ENCODE data around the gene COL5A1.

Gene COL5A1

GRCh38 chr9:134827559-134827958, 186.0 kb downstream of the COL5A1 start:
- no peak for DNase-seq

- no peak for DNase-seq
These were observed 186.4 kb downstream of the COL5A1 start for GRCh38 chr9:134827993-134828392.

DNA sequence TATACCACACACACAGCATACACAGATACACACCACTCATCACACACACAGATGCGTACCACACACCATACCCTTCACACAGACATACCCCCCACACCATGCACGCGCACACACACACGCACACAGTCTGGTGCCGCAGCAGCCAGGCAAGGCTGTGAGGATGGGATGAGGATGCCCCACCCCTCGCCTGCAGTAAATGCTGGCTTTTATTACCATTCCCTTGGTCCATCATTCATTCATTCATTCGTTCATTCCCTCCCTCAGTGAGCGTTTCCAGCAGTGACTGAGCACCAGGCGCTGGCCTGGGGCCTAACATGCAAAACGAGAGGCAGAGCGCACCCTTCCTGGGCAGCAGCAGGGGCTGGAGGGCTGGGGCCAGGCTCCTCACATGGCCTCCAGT, 187.3 kb downstream of the COL5A1 start:
- DNase-seq = no peak

GRCh38 chr9:134829356-134829937, 187.8 kb downstream of the COL5A1 start:
- no peak for DNase-seq

DNA sequence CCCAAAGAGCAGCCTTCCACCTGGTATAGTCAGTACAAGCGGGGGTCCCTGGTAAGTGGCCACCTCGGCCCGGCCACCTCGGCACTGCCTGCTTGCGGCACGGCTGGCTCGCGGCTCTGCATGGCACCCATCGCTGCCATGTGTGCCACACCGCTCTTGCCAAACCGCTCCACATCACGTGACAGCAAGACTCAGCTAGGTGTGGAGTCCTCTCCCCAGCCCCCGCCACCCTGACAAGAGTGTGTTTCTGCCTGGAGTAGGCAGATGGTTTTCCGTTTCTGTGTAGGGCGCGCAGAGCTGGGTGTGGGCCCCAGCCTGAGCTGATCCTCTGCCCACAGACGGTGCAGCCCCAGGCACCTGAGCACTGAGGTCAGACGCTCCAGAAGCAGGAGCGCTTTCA, 188.5 kb downstream of the COL5A1 start:
- DNase-seq = no peak

DNA sequence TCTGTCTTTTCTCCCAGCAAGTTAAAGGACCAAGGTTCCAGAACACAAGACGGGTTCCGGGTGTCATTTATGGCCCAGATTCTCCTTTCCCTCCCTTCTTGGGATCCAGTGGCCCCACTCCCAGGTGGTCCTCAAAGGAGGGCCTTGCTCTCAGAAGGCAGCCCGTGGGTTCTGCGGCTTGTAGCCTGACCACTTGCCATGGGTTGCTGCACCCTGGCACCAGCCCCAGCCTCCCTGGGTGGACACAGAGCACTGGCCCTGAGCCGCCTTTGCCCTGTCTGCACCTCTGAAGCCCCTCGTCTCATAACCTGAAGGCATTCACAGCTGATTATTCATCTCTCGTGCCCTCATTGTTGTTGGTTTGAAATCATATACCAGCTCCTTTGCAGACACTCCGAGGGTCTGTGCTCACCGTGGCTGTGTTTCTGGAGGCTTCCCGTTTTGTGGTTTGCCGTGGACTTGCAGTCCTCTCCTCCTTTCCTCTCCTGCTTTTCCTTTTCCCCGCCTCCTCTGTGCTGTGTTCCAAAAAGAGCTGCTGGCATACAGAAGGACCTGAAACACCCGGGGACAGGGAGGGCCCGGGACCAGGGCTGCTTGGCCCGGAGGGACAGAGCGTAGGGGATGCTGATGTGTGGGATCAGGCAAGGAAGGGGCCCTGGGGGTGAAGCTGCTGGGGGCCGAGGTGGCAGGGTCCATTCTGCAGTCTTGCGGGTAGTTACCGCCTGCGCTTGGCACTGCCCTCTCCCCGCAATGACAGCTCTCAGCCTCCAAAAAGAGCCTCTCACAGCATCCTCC, 189.5 kb downstream of the COL5A1 start:
- no peak for DNase-seq

DNA sequence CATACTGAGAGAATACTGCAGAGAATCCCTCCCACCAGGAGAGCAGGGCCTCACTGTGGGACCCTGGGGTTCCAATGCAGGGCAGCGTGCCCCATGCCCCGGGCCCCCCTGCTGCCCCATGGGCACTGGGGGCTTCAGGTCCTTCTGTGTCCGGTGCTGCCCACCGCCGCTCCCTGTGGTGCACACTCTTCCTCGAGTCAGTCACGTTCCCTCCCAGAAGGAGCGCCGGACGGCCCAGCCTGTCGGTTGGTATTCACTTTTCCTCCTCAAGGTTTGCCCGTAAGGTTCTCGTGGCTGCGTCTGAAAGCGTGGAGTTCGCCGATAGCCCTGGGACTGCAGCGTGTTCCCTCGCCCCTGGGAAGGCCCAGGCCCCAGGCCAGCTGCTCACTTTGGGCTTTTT, 190.9 kb downstream of the COL5A1 start:
- no peak for DNase-seq

DNA sequence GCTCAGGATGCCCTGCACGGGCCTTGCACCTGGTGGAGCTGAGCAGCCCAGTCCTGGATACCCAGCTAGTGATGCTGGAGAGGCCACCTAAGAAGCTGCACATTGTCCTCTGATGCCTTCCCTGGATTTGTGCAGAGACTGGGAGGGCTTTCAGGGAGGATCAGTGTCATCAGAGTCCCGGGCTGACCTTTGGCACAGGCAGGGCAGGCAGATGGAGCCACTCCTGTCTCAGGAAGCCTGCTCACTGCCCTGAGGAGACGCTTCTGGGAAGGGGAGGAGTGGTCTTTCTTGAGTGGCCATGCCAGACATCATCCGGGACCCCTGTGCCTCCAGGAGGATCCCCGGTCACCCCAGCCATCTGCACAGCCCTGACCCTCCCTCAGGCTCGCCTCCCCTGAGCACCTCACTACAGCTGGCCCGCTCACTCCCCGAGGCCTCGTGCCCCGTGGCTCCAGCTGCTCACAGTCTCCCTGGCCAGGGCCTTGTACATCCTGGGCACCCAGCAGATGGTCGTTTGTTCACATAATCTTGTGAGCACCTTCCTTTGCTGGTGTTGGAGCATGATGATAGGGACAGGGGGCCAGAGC, 191.8 kb downstream of the COL5A1 start:
- no peak for DNase-seq

DNA sequence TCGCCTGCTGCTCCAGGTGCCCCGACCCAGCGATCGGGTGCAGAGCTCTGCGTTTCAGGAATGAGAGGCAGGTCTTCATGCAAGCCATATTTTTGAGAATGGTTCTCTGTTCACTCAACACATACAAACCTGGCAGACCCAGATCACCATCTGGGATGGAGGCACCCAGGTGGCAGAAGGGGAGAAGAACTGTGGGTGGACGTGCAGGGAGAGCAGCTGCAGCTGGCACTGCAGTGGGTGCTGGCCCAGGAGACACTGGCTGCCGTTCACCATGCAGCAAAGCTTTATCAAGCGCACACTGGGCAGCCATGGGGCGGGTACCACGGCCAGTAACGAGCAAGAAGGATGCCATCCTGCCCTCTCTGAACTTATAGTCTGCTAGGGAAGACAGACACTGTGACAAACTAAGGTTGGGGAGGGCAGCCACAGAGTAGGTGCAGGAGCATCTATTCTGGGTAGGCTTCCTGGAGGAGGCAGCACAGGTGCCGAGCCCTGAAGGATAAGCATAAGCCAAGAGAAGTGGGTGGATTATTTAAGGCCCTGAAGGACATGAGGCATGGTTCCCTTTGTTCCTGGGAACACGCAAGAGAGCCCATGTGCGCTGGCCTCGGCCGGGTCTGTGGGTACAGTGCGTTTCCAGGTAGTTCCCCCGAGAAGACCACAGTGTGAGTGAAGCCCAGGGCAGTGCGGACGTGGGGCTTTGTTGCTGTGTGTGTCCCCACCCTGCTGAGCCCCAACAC, 192.8 kb downstream of the COL5A1 start:
- no peak for DNase-seq

DNA sequence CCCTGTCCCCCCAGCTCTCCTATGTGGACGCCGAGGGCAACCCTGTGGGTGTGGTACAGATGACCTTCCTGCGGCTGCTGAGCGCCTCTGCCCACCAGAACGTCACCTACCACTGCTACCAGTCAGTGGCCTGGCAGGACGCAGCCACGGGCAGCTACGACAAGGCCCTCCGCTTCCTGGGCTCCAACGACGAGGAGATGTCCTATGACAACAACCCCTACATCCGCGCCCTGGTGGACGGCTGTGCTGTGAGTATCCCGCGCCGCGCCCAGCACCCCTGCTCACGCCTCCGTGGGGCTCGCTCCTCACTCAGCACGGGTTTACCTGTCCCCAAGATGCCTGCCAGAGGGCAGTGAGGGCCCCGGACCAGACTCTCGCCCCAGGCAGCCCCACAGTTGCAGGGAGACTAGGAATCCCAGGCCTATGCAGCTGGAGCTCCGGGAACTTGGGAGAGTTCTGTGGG, 193.4 kb downstream of the COL5A1 start:
- DNase-seq = no peak

DNA sequence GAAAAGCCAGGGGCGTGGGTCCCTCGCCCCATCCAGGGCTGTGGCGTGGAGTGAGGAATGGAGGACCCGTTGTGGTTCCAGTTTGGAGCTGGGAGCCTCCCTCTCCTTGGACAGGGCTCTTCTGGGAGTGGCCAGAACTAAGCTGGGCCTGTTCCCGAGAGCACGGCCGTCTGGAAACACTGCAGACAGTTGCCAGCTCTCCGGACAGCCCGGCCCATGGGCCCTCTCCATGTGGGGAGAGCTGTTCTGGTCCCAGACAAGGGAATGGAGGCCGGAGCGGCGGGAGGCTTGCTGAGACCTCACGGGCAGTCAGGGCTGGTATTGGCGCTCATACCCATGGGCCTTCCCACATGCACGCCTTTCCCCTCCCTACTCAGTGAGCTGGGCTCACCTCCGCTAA, 193.8 kb downstream of the COL5A1 start:
- DNase-seq = no peak

- DNase-seq = no peak
These were observed 194.4 kb downstream of the COL5A1 start for GRCh38 chr9:134835987-134836386.

DNA sequence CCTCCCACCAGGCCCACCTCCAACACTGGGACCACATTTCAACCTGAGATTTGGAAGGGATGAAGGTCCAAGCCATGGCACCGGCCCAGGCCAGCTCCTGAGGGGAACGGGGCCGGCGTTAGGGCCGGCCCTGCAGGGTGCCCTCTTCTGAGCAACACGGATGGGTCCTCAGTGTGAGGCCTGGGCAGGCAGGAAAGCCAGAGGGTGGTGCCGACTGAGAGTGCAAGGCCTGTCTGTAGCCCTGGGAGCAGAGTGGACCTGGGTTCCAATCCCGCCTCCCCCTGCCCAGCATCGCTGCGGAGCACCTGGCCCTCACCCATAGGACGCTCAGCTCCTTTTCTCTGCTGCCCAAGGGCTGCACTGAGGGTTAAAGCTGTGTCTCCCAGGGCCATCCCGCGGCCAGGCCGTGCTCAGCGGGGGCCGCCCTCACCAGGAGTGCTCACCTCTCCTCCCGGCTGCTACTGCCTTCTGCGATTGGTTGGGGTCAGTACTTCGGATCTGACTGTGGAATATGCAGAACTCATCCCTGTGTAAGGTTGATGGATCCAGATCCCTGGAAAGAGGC, 194.9 kb downstream of the COL5A1 start:
- no peak for DNase-seq

GRCh38 chr9:134837529-134837928, 195.9 kb downstream of the COL5A1 start:
- DNase-seq = no peak

- DNase-seq = no peak
These were observed 197.2 kb downstream of the COL5A1 start for GRCh38 chr9:134838651-134839454.

GRCh38 chr9:134839455-134840125, 198.0 kb downstream of the COL5A1 start:
- DNase-seq = no peak

DNA sequence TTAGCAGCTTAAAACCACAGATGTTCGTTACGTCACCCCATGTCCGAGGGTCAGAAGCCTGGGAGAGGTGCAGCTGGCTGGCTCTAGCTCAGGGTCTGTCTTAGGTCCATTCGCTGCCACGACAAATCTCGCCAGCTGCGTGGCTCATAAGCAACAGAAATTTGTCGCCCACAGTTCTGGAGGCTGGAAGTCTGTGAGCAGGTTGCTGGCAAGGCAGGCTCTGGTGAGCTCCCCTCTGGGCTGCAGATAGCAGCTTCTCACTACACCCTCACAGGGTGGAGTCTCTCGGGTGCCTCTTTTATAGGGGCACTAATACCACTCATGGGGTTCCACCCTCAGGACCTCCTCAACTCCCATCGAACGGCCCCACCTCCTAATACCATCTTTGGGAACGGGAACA, 198.9 kb downstream of the COL5A1 start:
- DNase-seq = no peak

- no peak for DNase-seq
These were observed 199.7 kb downstream of the COL5A1 start for GRCh38 chr9:134841180-134841904.

- no peak for DNase-seq
These were observed 200.7 kb downstream of the COL5A1 start for GRCh38 chr9:134842321-134842720.

DNA sequence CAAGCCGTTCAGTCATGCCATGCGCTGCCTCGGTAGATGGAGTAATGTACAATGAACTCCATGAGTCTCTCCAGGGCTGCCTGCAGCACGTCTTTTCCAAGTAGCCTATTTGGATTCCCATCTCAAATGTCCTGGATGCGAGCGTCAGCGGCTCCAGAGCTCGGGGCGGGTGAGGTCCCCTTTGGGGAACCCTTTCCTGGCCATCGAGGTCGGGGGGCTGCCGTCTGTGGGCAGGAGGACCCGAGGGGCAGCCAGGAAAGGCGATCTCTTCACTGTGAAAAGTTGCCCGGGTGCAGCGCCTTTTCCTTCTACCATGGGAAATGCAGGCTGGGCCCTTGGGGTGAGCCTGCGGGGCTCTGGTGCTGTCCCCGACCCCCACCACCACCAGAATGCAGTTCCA, 202.1 kb downstream of the COL5A1 start:
- no peak for DNase-seq

DNA sequence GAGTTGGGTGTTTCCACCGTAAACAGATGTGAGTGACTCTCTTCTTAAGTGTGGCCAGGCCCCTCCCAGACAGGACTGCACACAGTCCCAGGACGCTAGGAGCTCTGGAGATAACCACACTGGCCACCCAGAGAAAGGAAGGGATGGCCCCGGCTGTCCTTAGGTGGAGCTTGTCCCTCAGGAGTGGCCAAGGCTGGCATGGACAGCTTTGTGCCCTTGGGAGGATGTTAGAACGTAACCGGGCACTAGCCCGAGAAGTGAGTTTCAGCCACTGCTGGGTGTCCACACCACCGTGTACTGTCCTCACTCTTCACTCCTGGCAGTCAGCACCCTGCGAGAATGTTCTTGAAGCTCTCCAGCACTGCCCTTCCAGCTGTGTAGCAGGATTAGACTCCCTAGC, 203.2 kb downstream of the COL5A1 start:
- no peak for DNase-seq
